ENCODE measurements around the gene TFR2. TPM values are rescaled to one million over a fixed set of nuclear protein-coding genes. Genes with fewer than 3 reads are reported as not detected.

TFR2 gene
- total and polyA plus RNA-seq, 9 of the 15 experiments (the other 6 are each of a cell fraction or from before 2014, with no cell fraction given) = 3.8 to 123 (median 51.1) TPM

GRCh38 chr7:100611983-100612729, 29.2 kb downstream of the TFR2 start, which contains the start of gene MOSPD3 (continued):
- TF ChIP-seq ZNF398 (CRISPR knock-in tag; IDR thresholded peaks at IDR 0.05) = no peak
- TF ChIP-seq ESRRB (CRISPR knock-in tag; IDR thresholded peaks at IDR 0.05; ENCODE audit: borderline replicate concordance) = no peak
- no peak for TF ChIP-seq SIX5 (IDR thresholded peaks at IDR 0.05; ENCODE audit: borderline replicate concordance in 1 of 2, insufficient read depth in 1 of 2, low read depth in 1 of 2, low read length in 2 of 2)
- no peak for TF ChIP-seq SMARCE1 (IDR thresholded peaks at IDR 0.05)
- TF ChIP-seq CEBPG (CRISPR knock-in tag; IDR thresholded peaks at IDR 0.05) = peak; percentile 75
- peak; percentile 92 to 96 for TF ChIP-seq CEBPG (tag; conservative IDR thresholded peaks at IDR 0.05 in 1 of 2, IDR thresholded peaks at IDR 0.05 in 1 of 2)
- peak; percentile 61; the same call in 1 of the 2 replicates for TF ChIP-seq FOXO4 (CRISPR knock-in tag; IDR thresholded peaks at IDR 0.05)
- TF ChIP-seq ARID2 (IDR thresholded peaks at IDR 0.05) = no peak
- no peak for TF ChIP-seq RUNX1 (IDR thresholded peaks at IDR 0.05; ENCODE audit: low read depth)
- peak; percentile 48; the same call in 1 of the 2 replicates for TF ChIP-seq CTBP1 (IDR thresholded peaks at IDR 0.05; ENCODE audit: borderline replicate concordance)
- peak; percentile 69; the same call in 1 of the 2 replicates for TF ChIP-seq MGA (IDR thresholded peaks at IDR 0.05)

All from K562 (cell line).